ENCODE results near the gene ZNF616.

Gene ZNF616

GRCh38 chr19:52065399-52065798, 74.3 kb downstream of the ZNF616 start:
- Histone ChIP-seq H3K9me2 (replicated peaks; ENCODE audit: control insufficient read depth, low read length) (no peaks in the 10 kb centered on the region), H4K20me1 (ENCODE audit: control insufficient read depth, insufficient read depth, low read depth, low read length) (no peaks in the 10 kb centered on the region), H3K79me2 (ENCODE audit: control insufficient read depth, low read length) (no peaks in the 10 kb centered on the region), H3K4me3 (ENCODE audit: low read length) (no peak overlapping the region), H3F3A (ENCODE audit: control insufficient read depth, insufficient read depth) (no peaks in the 10 kb centered on the region), H3K27ac (ENCODE audit: low read depth, low read length) (no peak overlapping the region), H3K9me3 (ENCODE audit: control insufficient read depth, insufficient read depth, low read length) (peaks cover 50% of the 10 kb centered on the region), H3K4me1 (ENCODE audit: control insufficient read depth, low read length) (no peaks in the 10 kb centered on the region), H3K27me3 (ENCODE audit: control insufficient read depth, low read length) (no peaks in the 10 kb centered on the region), H3K36me3 (ENCODE audit: control insufficient read depth, low read length) (peaks cover 11% of the 10 kb centered on the region; the same call in 1 of the 2 replicates), H3K4me2 (ENCODE audit: low read length) (no peak overlapping the region)
- TF ChIP-seq EZH2phosphoT487 (IDR thresholded peaks at IDR 0.05; ENCODE audit: borderline replicate concordance, low read length) (no peak), CTCF (IDR thresholded peaks at IDR 0.05; ENCODE audit: low read depth, low read length, poor library complexity, severe bottlenecking) (no peak)

Data from DOHH2 (cell line).